Heart left ventricle (tissue), 16 donors: ENCODE measurements around the gene PHLPP2. TPM values are rescaled to one million over a fixed set of nuclear protein-coding genes. Genes with fewer than 3 reads are reported as not detected.

Experiments
- ATAC-seq, 4 donors: fragments of 200-7000 bp; cut with Tn5 transposase; one replicate each; pipeline ENCODE4 v1.9.1; 2020 to 2022; ENCODE audit warnings: moderate library complexity in 4 of 4, mild to moderate bottlenecking in 3 of 4, moderate number of reproducible peaks in 1 of 4
- DNase-seq, 5 donors: peaks; one replicate each; pipeline ENCODE4 v3.0.0-alpha.2; 2020
- H3K27ac ChIP-seq, 12 donors: fragments of 200-600 bp; sonication (generic) in 4 of 12; one replicate each; pipeline versions ENCODE4 v1.5.0 to v1.8.0; 2016 to 2022; ENCODE audit warnings: mild to moderate bottlenecking in 2 of 12
- H3K27me3 ChIP-seq, 9 donors: fragments of 200-600 bp; sonication (generic) in 2 of 9; one replicate each; pipeline versions ENCODE4 v1.5.1 to v1.8.0; 2016 to 2022; ENCODE audit warnings: mild to moderate bottlenecking in 3 of 9
- H3K36me3 ChIP-seq, 9 donors: fragments of 200-600 bp; sonication (generic) in 2 of 9; one replicate each; pipeline versions ENCODE4 v1.5.0 to v1.8.0; 2018 to 2022; ENCODE audit warnings: mild to moderate bottlenecking in 2 of 9
- H3K4me1 ChIP-seq, 12 donors: fragments of 200-600 bp; sonication (generic) in 4 of 12; one replicate each; pipeline versions ENCODE4 v1.5.0 to v1.8.0; 2016 to 2022; ENCODE audit warnings: mild to moderate bottlenecking in 3 of 12
- H3K4me3 ChIP-seq, 12 donors: fragments of 200-600 bp; sonication (generic) in 4 of 12; one replicate each; pipeline versions ENCODE4 v1.5.0 to v1.8.0; 2017 to 2022; ENCODE audit warnings: mild to moderate bottlenecking in 9 of 12, moderate library complexity in 4 of 12
- H3K9me3 ChIP-seq, 12 donors: fragments of 200-600 bp; sonication (generic) in 4 of 12; one replicate each; pipeline versions ENCODE4 v1.5.0 to v1.8.0; 2016 to 2022; ENCODE audit warnings: mild to moderate bottlenecking in 1 of 12
- POLR2A ChIP-seq, 2 donors: fragments of 450-650 bp; IDR thresholded peaks; one replicate each; pipeline ENCODE4 v1.6.1; 2017; ENCODE audit warnings: antibody characterized with exemption in 2 of 2, mild to moderate bottlenecking in 2 of 2, moderate library complexity in 2 of 2
- WGBS, 4 donors: extraction: QIAGEN DNeasy Blood & Tissue Kit in 2 of 4; methylation state at CpG; one replicate each; pipeline versions ENCODE4 v1.1.5 to v1.1.7; 2013 to 2018; 5-methylcytosine and 5-hydroxymethylcytosine counted together
- intact Hi-C, 10 donors: fragments of 100-400 bp; cut with DNase I; formaldehyde crosslinking; loops; one replicate each; pipeline versions ENCODE4 v1.11.1 to v1.14.2; 2022
- polyA plus RNA-seq, 2 donors: library from polyadenylated mRNA; stranded (reverse); fragments of 200-250 nt; gene quantifications; one replicate each; pipeline ENCODE4 v1.2.3, GENCODE V29; 2013
- total RNA-seq, 9 donors: library from RNA; depleted of rRNA in 2 of 9; stranded (reverse); fragments of >200 nt in 2 of 9; fragmentation: NEBNext Ultra II Directional in 3 of 9; extraction: Animal tissue kit (Norgen Biotek cat#: 25700) in 3 of 9; gene quantifications; one replicate each; pipeline versions ENCODE4 v1.1.0 to v1.2.4, GENCODE V29; 2016 to 2023
- TF ChIP-seq, protein P1 (sequence below), 12 donors: fragments of 200-600 bp; sonication (generic) in 4 of 12; IDR thresholded peaks; one replicate each; pipeline versions ENCODE4 v1.5.0 to v1.8.0; 2018 to 2022; ENCODE audit warnings: antibody characterized with exemption in 12 of 12, mild to moderate bottlenecking in 5 of 12
- donor health status: ischemic (EF 13 %, LVEDD 7.1; RV severe dilation, severe dysfunction).
- donor health status: healthy with polysubstance abuse.
- donor health status: DM: no; HTN: yes; CAD: no.
- donor health status: DM: no; HTN: no; CAD: no.
- donor health status: ischemic (EF 25% LVEDD 6.9; RV normal size, moderate dysfunction).
- donor health status: ischemic (EF 25% LVEDD 5.7; RV mildly dilated, moderate dysfunction).
- donor health status: healthy.
- donor health status: DM: yes; HTN: yes; CAD: no.
- donor health status: ischemic (EF 35%, LVEDD 5.7; RV mildly dilated, moderate dysfunction).
- donor health status: nonischemic (EF 11% LVEDD 7.7; RV severe dilation, severe dysfunction).
- donor health status: DM: yes; HTN: yes; CAD: no.
- donor health status: PGD.
- donor health status: ischemic (EF 29% LVEDD 5.4; RV normal size, mild dysfunction).
- donor health status: nonischemic (EF 23%, LVEDD 6.1; RV moderate dilation, normal function).

PHLPP2 gene
- total and polyA plus RNA-seq, 11 donors, result 0.99 to 7.4 (median 3.1) TPM

DNA sequence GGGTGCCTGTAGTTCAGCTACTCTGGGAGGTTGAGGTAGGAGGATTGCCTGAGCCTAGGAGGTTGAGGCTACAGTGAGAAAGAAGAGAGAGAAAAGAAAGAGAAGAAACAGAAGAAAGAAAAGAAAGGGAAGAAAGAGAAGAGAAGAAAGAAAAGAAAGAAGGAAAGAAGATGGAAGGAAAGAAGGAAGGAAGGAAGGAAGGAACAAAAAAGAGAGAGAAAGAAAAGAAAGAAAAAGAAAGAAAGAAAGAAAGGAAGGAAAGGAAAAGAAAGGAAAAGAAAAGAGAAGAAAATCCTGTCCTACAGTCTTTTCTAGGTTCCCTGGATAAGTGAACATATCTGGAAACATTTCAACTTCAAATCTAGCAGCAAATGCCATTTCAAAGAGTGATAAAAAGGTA lies 29.6 kb upstream of the PHLPP2 start:
- TF ChIP-seq POLR2A (IDR thresholded peaks at IDR 0.05), result no peak
- TF ChIP-seq, protein P1, sequence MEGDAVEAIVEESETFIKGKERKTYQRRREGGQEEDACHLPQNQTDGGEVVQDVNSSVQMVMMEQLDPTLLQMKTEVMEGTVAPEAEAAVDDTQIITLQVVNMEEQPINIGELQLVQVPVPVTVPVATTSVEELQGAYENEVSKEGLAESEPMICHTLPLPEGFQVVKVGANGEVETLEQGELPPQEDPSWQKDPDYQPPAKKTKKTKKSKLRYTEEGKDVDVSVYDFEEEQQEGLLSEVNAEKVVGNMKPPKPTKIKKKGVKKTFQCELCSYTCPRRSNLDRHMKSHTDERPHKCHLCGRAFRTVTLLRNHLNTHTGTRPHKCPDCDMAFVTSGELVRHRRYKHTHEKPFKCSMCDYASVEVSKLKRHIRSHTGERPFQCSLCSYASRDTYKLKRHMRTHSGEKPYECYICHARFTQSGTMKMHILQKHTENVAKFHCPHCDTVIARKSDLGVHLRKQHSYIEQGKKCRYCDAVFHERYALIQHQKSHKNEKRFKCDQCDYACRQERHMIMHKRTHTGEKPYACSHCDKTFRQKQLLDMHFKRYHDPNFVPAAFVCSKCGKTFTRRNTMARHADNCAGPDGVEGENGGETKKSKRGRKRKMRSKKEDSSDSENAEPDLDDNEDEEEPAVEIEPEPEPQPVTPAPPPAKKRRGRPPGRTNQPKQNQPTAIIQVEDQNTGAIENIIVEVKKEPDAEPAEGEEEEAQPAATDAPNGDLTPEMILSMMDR (IDR thresholded peaks at IDR 0.05), result no peak
- Histone ChIP-seq H3K27ac (no peak overlapping the region), H3K9me3 (no peaks in the 10 kb centered on the region), H3K27me3 (no peaks in the 10 kb centered on the region), H3K4me1 (peaks cover 0 to 9% (median 0%) of the 10 kb centered on the region in 12 donors), H3K36me3 (peaks cover 0 to 100% (median 82%) of the 10 kb centered on the region in 9 donors), H3K4me3 (no peak overlapping the region)
- ATAC-seq (no peak), DNase-seq (no peak)
- intact Hi-C loops, result no loop called here

DNA sequence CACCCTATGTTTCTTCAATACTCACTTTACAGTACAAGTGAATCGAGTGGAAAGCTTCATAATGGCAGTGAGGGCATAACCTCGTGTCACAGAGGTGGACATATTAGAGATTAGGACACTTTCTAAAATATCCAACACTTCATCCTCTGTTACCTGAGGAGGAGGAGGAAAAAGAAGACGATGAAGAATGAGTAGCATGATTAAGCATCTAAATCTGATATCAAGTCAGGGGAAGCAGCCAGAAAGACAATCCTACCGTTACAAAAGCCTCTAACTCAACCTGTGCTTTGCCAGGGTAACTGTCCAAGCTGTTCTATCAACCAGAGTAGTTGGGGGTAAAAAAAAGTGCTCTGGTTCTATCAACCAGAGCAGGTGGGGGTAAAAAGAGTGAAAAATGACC lies 23.7 kb upstream of the PHLPP2 start:
- Histone ChIP-seq H3K4me1 (peaks cover 0 to 5% (median 0%) of the 10 kb centered on the region in 12 donors), H3K9me3 (no peaks in the 10 kb centered on the region), H3K36me3 (peaks cover 6 to 100% (median 80%) of the 10 kb centered on the region in 9 donors), H3K27ac (no peak overlapping the region), H3K27me3 (no peaks in the 10 kb centered on the region), H3K4me3 (no peak overlapping the region)
- 84 to 92% (median 86%) methylated on average over 4 of the region's 4 CpGs for WGBS, 4 donors
- no peak for TF ChIP-seq POLR2A (IDR thresholded peaks at IDR 0.05)
- TF ChIP-seq, protein P1 (IDR thresholded peaks at IDR 0.05), result no peak
- intact Hi-C loops, result loop anchor here in 1 of 10 donors (10.0 kb wide), 1 partner anchor 263 kb away; the partner anchor contains the start of gene ZNF19
- no peak for ATAC-seq
- no peak for DNase-seq

DNA sequence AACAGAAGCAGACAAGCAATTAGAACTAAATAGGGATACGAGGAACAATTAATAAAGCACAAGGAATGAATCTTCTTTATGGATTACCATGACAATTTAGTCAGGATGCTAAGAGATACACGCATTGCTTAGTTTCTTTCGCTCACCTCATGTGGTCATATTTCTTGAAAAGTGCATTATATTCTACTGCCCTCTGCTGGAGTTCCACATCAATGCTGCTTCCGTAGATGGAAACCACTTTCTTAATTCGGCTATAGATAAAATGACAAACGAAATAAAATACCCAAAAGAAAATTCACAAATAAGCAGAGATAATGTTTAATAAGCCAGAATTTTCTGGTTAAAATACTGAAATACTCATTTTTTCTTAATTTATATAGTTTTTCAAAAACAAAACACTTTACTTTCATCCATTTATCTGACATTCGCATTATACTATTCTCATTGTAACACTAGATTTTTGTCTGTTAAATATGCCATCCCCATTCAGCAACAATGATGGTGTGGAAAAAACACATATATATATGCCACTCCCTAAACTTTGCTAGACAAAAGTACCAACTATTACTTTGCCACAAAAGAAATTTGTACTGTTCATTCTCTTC lies 22.0 kb upstream of the PHLPP2 start:
- Histone ChIP-seq H3K4me1 (peaks cover 0 to 5% (median 0%) of the 10 kb centered on the region in 12 donors), H3K9me3 (no peaks in the 10 kb centered on the region), H3K27ac (no peak overlapping the region), H3K27me3 (no peaks in the 10 kb centered on the region), H3K36me3 (peaks cover 6 to 100% (median 86%) of the 10 kb centered on the region in 9 donors), H3K4me3 (no peak overlapping the region)
- TF ChIP-seq, protein P1 (IDR thresholded peaks at IDR 0.05), result peak; percentile 55 to 81 (median 66)
- no peak for TF ChIP-seq POLR2A (IDR thresholded peaks at IDR 0.05)
- ATAC-seq (no peak), DNase-seq (no peak)
- intact Hi-C loops, result loop anchor here in 1 of 10 donors (10.0 kb wide), 1 partner anchor 262 kb away; the partner anchor contains the start of gene ZNF19
- WGBS, 4 donors, result 56 to 65% (median 58%) methylated on average over 7 of the region's 7 CpGs

DNA sequence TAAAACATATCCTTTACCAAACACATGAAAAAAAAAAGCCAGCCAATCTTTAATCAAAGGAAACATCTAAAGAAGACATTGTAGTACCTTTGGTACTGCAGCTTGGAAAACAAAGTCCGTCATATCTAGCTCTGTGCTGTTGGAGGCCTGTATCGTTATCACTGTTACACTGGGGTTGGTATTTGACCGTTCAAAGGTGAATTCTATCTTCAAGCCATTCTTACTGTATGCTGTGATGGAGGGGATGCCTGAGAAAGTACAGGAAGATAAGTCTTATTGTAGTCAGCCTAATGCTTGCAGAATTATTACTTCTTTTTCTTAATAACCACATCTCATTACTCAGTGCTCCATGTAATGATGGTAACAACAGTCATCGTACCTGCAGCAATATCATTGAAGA lies 14.4 kb upstream of the PHLPP2 start:
- Histone ChIP-seq H3K4me3 (no peak overlapping the region), H3K36me3 (peaks cover 0 to 100% (median 85%) of the 10 kb centered on the region in 9 donors), H3K9me3 (no peaks in the 10 kb centered on the region), H3K27ac (no peak overlapping the region), H3K27me3 (no peaks in the 10 kb centered on the region), H3K4me1 (peaks cover 0 to 5% (median 0%) of the 10 kb centered on the region in 12 donors)
- ATAC-seq, result no peak
- 78 to 91% (median 83%) methylated on average over 4 of the region's 4 CpGs for WGBS, 4 donors
- no peak for TF ChIP-seq POLR2A (IDR thresholded peaks at IDR 0.05)
- TF ChIP-seq, protein P1 (IDR thresholded peaks at IDR 0.05), result no peak
- intact Hi-C loops, result no loop called here
- no peak for DNase-seq
